A673 (cell line): ENCODE data around the gene SMCO2.

ENCODE experiments used
- CTCF ChIP-seq: fragments of 300-800, 200-600 bp; sonication (generic); conservative IDR thresholded peaks from 2 replicates; pipeline ENCODE4 v1.5.1; 2017; ENCODE audit warnings: low read depth, mild to moderate bottlenecking, antibody characterized with exemption, low read length, moderate library complexity, mixed read lengths
- EZH2 ChIP-seq: fragments of 200-600 bp; sonication (generic); IDR thresholded peaks from 2 replicates; pipeline ENCODE4 v1.6.1; 2017; ENCODE audit warnings: borderline replicate concordance, low read depth, mild to moderate bottlenecking, mixed read lengths, antibody characterized with exemption, low read length; ENCODE audit not compliant: poor library complexity, severe bottlenecking

- TF ChIP-seq CTCF (no peak), EZH2 (no peak)
Measured at GRCh38 chr12:27455589-27455988, 9.1 kb downstream of the SMCO2 start.
